ENCODE measurements around the gene CABP7.

CABP7 gene

DNA sequence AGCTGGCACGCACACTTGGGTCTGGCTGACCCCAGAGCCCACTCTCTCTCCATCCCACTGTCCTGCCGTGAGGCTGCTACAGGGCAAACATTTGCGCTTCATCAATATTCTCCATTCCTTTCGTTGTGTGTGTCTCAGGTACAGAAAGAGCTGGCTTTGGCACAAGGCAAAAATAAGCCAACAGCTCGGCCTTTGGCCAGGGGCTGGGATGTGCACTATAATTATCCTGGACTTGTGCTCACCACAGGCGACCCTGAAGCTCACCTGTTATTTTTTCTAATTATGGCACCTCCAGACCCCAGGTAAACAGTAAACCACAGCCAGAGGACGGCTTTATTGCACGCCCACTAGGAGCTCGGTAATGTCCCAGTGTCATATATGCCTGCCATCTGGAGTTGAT, 36.1 kb downstream of the CABP7 start:
- no peak for TF ChIP-seq ZNF274 (IDR thresholded peaks at IDR 0.05; ENCODE audit: low read depth, low read length)

DNA sequence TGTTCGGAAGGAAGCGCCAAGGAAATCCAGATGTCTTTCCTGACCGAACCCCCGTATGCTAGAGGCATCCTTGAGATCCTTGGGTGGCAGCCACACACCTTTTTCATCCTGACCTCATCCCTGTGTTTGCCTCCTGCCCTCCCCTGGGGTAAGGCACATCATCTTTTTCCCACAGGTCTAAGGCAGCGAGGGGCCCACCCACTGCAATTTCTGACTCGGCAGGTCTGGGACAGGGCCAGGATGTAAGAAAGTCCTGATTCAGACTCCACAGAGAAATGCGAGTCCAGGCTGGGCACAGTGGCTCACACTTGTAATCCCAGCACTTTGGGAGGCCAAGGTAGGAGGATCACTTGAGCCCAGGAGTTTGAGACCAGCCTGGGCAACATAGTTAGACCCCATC, 36.5 kb downstream of the CABP7 start:
- no peak overlapping the region for H3K4me3 ChIP-seq (ENCODE audit: low read length)
- TF ChIP-seq ZNF274 (IDR thresholded peaks at IDR 0.05; ENCODE audit: low read depth, low read length): no peak

More for the DNA sequence above, 36.1 kb downstream of the CABP7 start:
- H3K4me3 ChIP-seq (ENCODE audit: low read length): no peak overlapping the region

DNA sequence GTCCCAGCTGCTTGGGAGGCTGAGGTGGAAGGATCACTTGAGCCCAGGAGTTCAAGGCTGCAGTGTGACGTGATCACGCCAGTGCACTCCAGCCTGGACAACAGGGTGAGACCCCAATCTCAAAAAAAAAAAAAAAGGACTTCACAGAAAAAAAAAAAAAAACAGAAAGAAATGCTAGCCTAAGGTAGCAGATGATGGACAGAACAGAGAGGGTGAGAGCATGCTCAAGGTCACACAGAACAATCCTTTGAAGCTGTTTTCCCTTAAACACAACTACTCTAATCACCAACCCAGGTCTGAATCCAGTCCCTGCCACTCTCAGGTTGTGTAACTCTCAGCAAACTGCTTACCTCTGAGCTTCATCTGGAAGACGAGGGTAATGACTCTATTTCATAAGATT, 37.3 kb downstream of the CABP7 start:
- TF ChIP-seq ZNF274 (IDR thresholded peaks at IDR 0.05; ENCODE audit: low read depth, low read length): no peak
- no peak overlapping the region for H3K4me3 ChIP-seq (ENCODE audit: low read length)

DNA sequence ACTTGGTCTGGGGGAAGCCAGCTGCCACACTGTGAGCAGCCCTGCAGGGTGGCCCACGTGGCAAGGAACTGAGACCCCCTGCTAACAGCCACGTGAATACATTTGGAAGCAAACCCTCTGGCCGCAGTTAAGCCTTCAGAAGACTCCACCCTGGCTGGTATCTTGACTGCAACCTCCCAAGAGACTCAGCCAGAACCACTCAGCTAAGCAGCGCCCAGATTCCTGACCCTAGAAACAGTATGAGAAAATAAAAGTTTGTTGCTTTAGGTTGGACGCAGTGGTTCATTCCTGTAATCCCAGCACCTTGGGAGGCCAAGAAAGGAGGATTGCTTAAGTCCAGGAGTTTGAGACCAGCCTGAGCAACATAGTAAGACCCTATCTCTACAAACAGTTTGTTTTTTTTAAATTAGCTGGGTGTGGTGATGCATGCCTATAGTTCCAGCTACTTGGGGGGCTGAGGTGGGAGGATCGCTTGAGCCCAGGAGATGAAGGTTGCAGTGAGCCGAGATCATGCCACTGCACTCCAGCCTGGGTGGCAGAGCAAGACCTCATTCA, 38.3 kb downstream of the CABP7 start:
- TF ChIP-seq ZNF274 (IDR thresholded peaks at IDR 0.05; ENCODE audit: low read depth, low read length): no peak
- no peak overlapping the region for H3K4me3 ChIP-seq (ENCODE audit: low read length)

DNA sequence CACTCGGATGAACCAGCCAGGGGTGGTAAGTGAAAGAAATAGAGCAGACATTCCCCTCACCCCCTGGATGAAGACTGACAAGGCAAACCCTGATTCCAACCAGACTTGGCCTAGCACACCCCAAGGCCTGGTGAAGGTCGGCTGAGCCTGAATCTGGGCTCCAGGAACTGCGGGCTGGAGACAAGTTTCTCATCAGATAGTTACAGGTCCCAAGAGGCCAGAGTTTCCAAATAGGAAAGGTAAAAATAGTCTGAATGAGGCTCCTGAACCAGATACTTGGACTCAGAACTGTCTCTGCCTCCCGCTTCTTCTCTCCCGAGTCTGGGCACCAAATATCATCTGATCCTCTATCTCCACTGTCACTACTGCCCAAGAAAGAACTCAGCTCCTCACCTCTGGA, 39.2 kb downstream of the CABP7 start:
- no peak overlapping the region for H3K4me3 ChIP-seq (ENCODE audit: low read length)

DNA sequence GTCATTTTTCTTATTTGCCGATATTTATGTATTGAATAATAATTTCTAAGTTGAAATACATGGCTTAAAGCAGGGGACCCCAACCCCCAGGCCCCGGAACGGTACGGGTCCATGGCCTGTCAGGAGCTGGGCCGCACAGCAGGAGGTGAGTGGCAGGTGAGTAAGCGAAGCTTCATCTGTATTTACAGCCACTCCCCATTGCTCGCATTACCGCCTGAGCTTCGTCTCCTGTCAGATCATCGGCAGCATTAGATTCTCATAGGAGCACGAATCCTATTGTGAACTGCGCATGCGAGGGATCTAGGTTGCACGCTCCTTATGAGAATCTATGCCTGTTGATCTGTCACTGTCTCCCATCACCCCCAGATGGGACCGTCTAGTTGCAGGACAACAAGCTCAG, 42.5 kb downstream of the CABP7 start:
- no peak overlapping the region for H3K4me3 ChIP-seq (ENCODE audit: low read length)
- TF ChIP-seq ZNF274 (IDR thresholded peaks at IDR 0.05; ENCODE audit: low read depth, low read length): no peak

More for the DNA sequence above, 39.2 kb downstream of the CABP7 start:
- no peak for TF ChIP-seq ZNF274 (IDR thresholded peaks at IDR 0.05; ENCODE audit: low read depth, low read length)

DNA sequence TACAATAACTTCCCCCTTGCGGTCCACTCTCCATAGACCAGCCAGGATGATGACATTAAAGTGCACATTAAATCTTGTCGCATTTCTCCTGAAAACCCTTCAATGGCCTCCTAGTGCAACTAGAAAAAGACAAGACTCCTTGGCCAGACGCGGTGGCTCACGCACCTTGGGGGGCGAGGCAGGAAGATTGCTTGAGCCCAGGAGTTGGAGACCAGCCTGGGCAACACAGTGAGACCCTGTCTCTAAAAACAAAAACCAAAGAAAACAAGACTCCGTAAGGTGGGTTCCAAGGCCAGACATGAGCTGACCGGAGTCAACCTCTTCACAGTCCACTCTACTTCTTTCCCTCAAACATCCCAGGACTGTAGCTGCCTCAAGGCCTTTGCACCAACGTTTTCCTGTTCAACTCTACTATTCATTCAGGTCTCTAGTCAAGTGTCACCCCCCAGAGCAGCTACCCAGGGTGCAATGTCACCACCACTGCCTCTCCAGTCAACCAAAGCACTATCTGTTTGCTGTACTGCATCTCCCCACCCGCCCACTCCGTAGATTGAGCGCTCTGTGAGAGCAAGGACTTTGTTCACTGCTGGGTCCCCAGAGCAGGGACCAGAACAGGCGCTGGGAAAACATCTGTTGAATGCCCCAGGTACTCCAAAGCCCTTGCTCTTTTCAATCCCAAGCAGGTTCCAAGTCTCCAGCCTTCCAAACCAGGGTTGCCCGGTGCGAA, 46.3 kb downstream of the CABP7 start:
- peak overlapping the region; percentile 74 for H3K4me3 ChIP-seq (ENCODE audit: low read length)
- TF ChIP-seq ZNF274 (IDR thresholded peaks at IDR 0.05; ENCODE audit: low read depth, low read length): no peak

DNA sequence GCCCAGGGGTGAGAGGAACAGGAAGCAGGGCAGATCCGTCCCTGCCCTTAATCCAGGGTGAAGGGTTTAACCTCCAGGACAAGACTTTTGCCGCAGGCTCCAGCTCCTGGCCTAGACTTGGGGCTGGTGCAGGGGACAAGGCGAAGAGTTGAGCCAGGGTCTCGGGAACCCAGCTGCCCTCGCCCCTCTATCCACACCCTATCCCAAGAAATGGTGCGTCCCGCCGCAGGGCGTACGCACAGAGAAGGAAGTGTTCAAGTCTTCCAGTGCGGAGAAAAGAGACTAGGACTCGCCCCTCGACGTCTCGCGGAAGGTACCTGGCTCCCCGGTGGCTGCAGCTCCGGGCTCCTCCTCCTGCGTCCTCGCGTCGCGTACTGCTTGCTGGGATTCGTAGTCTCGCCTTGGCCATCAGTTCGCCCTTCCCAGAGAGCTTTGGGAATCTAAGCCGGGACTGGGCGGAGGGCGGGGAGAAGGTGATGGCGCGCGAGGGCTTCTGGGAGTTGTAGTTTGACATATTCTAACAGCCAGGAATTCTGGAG, 46.9 kb downstream of the CABP7 start, which contains the start of gene ZMAT5:
Gene ZMAT5 (minus strand): TSS at position 376 of the 539 bp plus-strand sequence. CDS start 18,463 bp downstream, outside the sequence.
- TF ChIP-seq ZNF274 (IDR thresholded peaks at IDR 0.05; ENCODE audit: low read depth, low read length): no peak
- peak within 1 kb of the TSS; percentile 92 for H3K4me3 ChIP-seq (ENCODE audit: low read length)

DNA sequence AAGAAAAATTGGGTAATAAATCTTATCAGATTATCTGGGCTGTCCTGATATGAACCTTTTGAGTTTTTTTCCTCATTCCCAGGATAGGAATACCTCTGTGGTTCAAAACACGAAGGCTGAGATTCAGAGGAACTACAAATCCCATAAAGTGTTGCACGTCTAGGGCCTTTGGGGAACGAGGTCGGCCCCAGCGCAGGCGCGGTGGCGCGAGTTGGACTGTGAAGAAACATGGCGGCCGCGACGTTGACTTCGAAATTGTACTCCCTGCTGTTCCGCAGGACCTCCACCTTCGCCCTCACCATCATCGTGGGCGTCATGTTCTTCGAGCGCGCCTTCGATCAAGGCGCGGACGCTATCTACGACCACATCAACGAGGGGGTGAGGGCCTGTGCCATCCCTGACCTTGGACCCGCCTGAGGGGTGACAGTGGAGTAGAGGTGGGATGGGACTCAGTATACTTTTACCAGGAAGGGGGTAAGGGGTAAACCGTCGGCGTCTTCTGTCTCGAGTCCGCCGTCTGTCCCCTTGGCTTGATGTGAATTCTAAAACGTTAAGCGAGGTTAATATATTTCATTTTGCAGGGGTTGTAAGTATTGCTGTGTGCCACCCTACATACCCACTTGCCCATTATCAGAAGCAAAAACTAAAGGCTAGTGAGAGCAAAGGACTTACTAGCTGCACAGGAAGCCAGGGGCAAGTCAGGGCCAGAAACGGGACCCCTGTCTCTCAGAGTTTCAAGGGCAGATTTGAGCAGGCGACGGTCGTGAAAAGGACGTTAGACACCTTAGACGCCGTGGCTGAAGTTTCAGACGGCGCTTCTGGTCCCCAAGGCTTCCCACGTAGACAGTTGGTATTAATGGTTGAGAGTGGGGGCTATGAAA, 47.6 kb downstream of the CABP7 start, which contains the start of gene UQCR10:
Gene UQCR10 (plus strand): TSS at position 199 of the 881 bp plus-strand sequence. CDS start 30 bp downstream, at position 229.
- TF ChIP-seq ZNF274 (IDR thresholded peaks at IDR 0.05; ENCODE audit: low read depth, low read length): no peak
- H3K4me3 ChIP-seq (ENCODE audit: low read length): peak within 1 kb of the TSS; percentile 92

DNA sequence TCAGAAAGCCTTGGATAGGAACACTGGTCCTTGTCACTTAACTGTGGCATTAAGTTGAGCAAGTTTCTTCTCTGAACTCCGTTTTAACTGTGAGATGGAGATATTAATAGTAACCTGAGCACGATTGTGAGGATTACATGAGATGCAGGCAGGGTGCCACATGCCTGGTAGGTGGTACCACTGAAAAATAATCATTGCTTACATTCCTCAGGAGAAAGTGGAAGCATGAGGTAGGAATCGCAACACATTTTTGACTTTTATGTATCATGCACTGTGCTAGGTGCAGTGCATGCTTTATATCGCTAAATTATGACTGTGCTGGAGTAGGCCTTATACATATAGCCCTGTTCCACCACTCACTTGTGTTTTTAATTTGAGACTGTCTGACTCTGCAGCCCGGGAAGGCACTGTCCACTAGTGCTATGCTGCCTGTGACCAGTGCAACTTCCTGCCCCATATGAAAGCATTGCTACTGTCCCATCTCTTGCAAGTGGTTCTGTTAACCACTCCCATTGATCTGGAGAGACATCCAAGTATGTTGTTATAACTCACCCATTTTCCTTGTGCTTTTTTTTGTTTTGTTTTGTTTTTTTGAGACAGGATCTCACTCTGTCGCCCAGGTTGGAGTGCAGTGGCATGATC, 48.4 kb downstream of the CABP7 start:
- TF ChIP-seq ZNF274 (IDR thresholded peaks at IDR 0.05; ENCODE audit: low read depth, low read length): no peak
- H3K4me3 ChIP-seq (ENCODE audit: low read length): peak overlapping the region; percentile 92

DNA sequence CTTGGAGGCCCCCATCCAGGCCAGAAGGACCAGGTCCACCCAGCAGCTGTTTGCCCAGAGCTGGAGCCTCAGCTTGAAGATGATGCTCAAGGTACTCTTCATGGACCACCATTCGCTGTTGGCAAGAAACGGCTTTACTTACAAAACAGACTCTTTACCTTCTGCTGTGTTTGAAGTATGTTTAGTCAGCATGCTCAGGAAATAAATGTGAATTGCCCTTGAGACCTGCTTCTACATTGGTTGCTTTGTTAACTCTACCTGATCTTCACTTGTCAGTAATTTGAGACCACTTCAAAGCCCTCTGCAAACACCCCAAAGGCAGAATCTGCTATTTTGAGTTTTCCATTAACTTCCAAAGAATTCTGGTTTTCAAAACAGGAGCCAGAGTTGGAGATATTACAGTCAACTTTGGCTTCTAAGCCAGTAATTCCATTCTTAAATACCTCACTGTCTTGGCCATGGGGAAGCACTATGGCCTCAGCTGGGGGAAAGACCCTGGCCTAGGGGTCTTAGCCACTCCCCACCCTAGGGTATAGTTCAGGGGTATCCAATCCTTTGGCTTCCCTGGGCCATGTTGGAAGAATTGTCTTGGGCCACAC, 50.0 kb downstream of the CABP7 start:
- TF ChIP-seq ZNF274 (IDR thresholded peaks at IDR 0.05; ENCODE audit: low read depth, low read length): no peak
- no peak overlapping the region for H3K4me3 ChIP-seq (ENCODE audit: low read length)

DNA sequence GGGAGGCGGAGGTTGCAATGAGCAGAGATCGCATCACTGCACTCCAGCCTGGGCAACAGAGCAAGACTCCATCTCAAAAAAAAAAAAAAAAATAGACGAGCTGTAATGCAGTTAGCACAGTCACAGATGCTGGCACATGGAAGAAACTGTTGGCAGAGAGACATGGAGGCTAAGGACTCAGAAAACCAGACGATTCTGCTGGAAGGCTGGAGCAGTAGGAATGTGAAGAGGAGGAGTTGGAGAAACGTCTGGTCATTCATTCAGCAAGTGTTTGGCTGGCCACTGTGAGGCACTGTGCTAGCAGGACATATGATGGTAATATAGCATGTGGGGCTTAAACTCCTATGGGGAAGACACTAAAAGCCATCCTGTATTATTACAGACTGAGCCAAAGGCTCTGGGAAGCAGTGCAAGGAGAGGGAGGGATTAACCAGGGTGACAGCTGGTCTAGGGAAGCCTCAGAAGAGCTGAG, 52.4 kb downstream of the CABP7 start:
- no peak for TF ChIP-seq ZNF274 (IDR thresholded peaks at IDR 0.05; ENCODE audit: low read depth, low read length)

DNA sequence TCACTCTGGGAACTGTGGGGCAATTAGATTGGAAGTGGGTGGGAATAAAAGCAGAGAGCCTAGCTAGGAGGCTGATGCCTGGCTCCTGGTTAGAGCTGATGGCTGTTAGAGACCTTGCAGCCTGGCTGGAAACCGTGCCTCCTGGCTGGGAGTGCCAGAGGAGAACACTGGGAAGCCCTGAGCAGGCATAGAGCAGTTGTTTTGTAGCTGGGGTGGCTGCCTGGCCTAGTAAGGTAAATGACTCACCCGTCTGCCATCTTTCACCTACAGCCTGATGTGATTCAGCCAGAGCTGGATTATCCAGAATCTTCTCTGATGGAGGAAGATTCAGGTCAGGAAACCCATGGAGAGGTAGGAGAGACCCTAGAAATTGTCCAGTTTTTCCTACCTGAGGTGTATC, 53.4 kb downstream of the CABP7 start:
- no peak for TF ChIP-seq ZNF274 (IDR thresholded peaks at IDR 0.05; ENCODE audit: low read depth, low read length)
- no peak overlapping the region for H3K4me3 ChIP-seq (ENCODE audit: low read length)

More for the DNA sequence above, 52.4 kb downstream of the CABP7 start:
- no peak overlapping the region for H3K4me3 ChIP-seq (ENCODE audit: low read length)
